ENCODE data around the gene NLGN1. TPM values are rescaled to one million over a fixed set of nuclear protein-coding genes. Genes with fewer than 3 reads are reported as not detected.

The NLGN1 gene
- total and polyA plus RNA-seq, 2 of the 8 experiments (the other 6 are each of a cell fraction or from before 2014, with no cell fraction given): 7.8 to 14.8 TPM

DNA sequence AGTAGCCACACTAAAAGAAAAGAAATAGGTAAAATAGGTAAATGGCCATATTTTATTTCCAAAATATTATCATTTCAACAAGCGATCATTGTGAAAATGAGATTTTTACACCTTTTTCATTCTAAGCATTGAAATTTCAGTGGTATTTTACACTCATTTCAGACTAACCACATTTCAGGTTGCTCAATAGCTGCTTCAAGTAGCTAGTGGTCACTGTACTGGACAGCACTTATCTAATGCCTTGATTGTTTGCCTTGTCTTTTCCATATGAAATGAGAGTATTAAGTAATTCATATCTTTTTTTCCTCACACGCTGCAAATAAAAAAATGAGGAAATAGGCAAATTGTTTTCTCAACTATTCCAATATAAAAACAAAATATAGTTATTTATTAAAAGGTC, 332.8 kb downstream of the NLGN1 start:
- FAIRE-seq: no peak
- Histone ChIP-seq H3K27me3 (replicated peaks in 1 of 4; ENCODE audit: control insufficient read depth in 3 of 4, extremely low read depth in 1 of 4, insufficient read depth in 3 of 4, low read length in 3 of 4) (no peaks in the 10 kb centered on the region), H4K91ac (replicated peaks; ENCODE audit: insufficient read length, low read length) (no peak overlapping the region), H4K8ac (ENCODE audit: extremely low read depth, insufficient read depth, low read length) (no peak overlapping the region), H3K79me2 (ENCODE audit: control insufficient read depth in 1 of 2, insufficient read depth in 2 of 2, low read length in 2 of 2) (no peaks in the 10 kb centered on the region), H4K5ac (ENCODE audit: insufficient read length, low read depth, low read length) (no peak overlapping the region), H3K23ac (ENCODE audit: insufficient read length) (no peak overlapping the region), H3K14ac (ENCODE audit: insufficient read length) (no peak overlapping the region), H3K4me1 (replicated peaks in 1 of 4; ENCODE audit: control insufficient read depth in 3 of 4, insufficient read depth in 4 of 4, low read length in 3 of 4) (no peaks in the 10 kb centered on the region), H3K4me2 (ENCODE audit: insufficient read depth in 1 of 2, low read depth in 2 of 2, low read length in 2 of 2) (no peak overlapping the region), H4K20me1 (replicated peaks in 1 of 2; ENCODE audit: control insufficient read depth in 1 of 2, insufficient read depth in 2 of 2, low read length in 2 of 2) (no peaks in the 10 kb centered on the region), H3K56ac (replicated peaks; ENCODE audit: insufficient read length, low read depth, low read length) (no peak overlapping the region), H2BK5ac (ENCODE audit: low read depth, low read length) (no peak overlapping the region), H3K4ac (replicated peaks; ENCODE audit: insufficient read length, low read depth, low read length) (no peak overlapping the region), H2BK20ac (ENCODE audit: low read length) (no peak overlapping the region), H3K18ac (ENCODE audit: extremely low read depth, low read length) (no peak overlapping the region), H2AFZ (ENCODE audit: low read length) (no peak overlapping the region), H3K79me1 (ENCODE audit: low read depth, low read length) (no peaks in the 10 kb centered on the region), H2AK5ac (ENCODE audit: low read depth, low read length) (no peak overlapping the region), H3K9me3 (ENCODE audit: insufficient read depth in 2 of 2, low read depth in 1 of 2, low read length in 1 of 2) (no peaks in the 10 kb centered on the region), H3K4me3 (ENCODE audit: extremely low read depth in 1 of 4, insufficient read depth in 2 of 4, low read depth in 3 of 4, low read length in 4 of 4) (no peak overlapping the region), H2BK120ac (replicated peaks; ENCODE audit: low read depth, low read length) (no peak overlapping the region), H2BK12ac (ENCODE audit: low read depth, low read length) (no peak overlapping the region), H3K9ac (replicated peaks in 1 of 4; ENCODE audit: extremely low read depth in 1 of 4, low read depth in 3 of 4, low read length in 3 of 4) (no peak overlapping the region), H2BK15ac (ENCODE audit: low read length) (no peak overlapping the region), H3K36me3 (ENCODE audit: control insufficient read depth in 2 of 4, insufficient read depth in 4 of 4, low read length in 3 of 4) (no peaks in the 10 kb centered on the region), H3K27ac (ENCODE audit: low read depth, low read length) (no peak overlapping the region), H3K23me2 (ENCODE audit: low read depth, low read length) (no peaks in the 10 kb centered on the region)
- ChIA-PET CTCF (ENCODE audit: partially characterized antibody) (no interaction called here), POLR2A (ENCODE audit: partially characterized antibody) (no interaction called here)
- WGBS, 2 experiments (ENCODE audit: extremely low coverage in 1 of 2, insufficient coverage in 1 of 2, insufficient read length in 1 of 2, insufficient replicate concordance in 2 of 2, low coverage in 1 of 2, low lambda C conversion rate in 2 of 2, missing lambda C conversion rate in 1 of 2): 90% methylated on average over 2 of the region's 2 CpGs; no CpG with 5 or more reads in 1 of the 2 experiments
- TF ChIP-seq SIN3A (conservative IDR thresholded peaks at IDR 0.05 in 1 of 2, IDR thresholded peaks at IDR 0.05 in 1 of 2; ENCODE audit: low read depth in 1 of 2, low read length in 2 of 2) (no peak), POU5F1 (IDR thresholded peaks at IDR 0.05; ENCODE audit: low read depth, low read length) (no peak), ASH2L (IDR thresholded peaks at IDR 0.05; ENCODE audit: low read length) (no peak), CHD2 (IDR thresholded peaks at IDR 0.05; ENCODE audit: low read length) (no peak), SRF (IDR thresholded peaks at IDR 0.05; ENCODE audit: low read depth, low read length) (no peak), EZH2 (IDR thresholded peaks at IDR 0.05; ENCODE audit: low read depth, low read length, severe bottlenecking) (no peak), JUN (IDR thresholded peaks at IDR 0.05; ENCODE audit: low read depth, low read length) (no peak), RAD21 (IDR thresholded peaks at IDR 0.05 in 1 of 2, conservative IDR thresholded peaks at IDR 0.05 in 1 of 2; ENCODE audit: low read depth in 2 of 2, low read length in 2 of 2) (no peak), TAF1 (IDR thresholded peaks at IDR 0.05; ENCODE audit: low read depth, low read length) (no peak), MAFK (IDR thresholded peaks at IDR 0.05; ENCODE audit: low read depth, low read length) (no peak), SP4 (IDR thresholded peaks at IDR 0.05; ENCODE audit: low read length) (no peak)
- TF ChIP-seq, protein P1, sequence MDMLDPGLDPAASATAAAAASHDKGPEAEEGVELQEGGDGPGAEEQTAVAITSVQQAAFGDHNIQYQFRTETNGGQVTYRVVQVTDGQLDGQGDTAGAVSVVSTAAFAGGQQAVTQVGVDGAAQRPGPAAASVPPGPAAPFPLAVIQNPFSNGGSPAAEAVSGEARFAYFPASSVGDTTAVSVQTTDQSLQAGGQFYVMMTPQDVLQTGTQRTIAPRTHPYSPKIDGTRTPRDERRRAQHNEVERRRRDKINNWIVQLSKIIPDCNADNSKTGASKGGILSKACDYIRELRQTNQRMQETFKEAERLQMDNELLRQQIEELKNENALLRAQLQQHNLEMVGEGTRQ (IDR thresholded peaks at IDR 0.05; ENCODE audit: low read length): no peak
- TF ChIP-seq, protein P2, sequence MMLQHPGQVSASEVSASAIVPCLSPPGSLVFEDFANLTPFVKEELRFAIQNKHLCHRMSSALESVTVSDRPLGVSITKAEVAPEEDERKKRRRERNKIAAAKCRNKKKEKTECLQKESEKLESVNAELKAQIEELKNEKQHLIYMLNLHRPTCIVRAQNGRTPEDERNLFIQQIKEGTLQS (IDR thresholded peaks at IDR 0.05; ENCODE audit: insufficient read depth, low read depth, low read length): no peak
- no peak for DNase-seq (ENCODE audit: low read depth in 1 of 2, low spot score in 2 of 2)
